SK-N-SH (cell line): ENCODE measurements around the gene PTPRG.

Source experiments
- CHD2 ChIP-seq: fragments of 150-350 bp; IDR thresholded peaks from 2 replicates; pipeline ENCODE4 v1.6.1; 2018; ENCODE audit warnings: low read length; ENCODE audit not compliant: partially characterized antibody
- EZH2phosphoT487 ChIP-seq: fragments of 200-600 bp; sonication (generic); IDR thresholded peaks from 2 replicates; pipeline ENCODE4 v1.6.1; 2017; ENCODE audit warnings: low read depth, mixed run types, mild to moderate bottlenecking, antibody characterized with exemption, moderate library complexity, borderline replicate concordance
- FOXM1 ChIP-seq: IDR thresholded peaks from 2 replicates; pipeline ENCODE4 v1.4.0; 2012; ENCODE audit warnings: low read depth, mild to moderate bottlenecking
- GABPA ChIP-seq: IDR thresholded peaks from 2 replicates; pipeline ENCODE4 v1.4.0; 2012; ENCODE audit warnings: low read depth, mild to moderate bottlenecking
- RAD21 ChIP-seq: IDR thresholded peaks from 2 replicates; pipeline ENCODE4 v1.6.1; 2012; ENCODE audit warnings: mild to moderate bottlenecking, low read length
- RCOR1 ChIP-seq: fragments of 150-350 bp; IDR thresholded peaks from 2 replicates; pipeline ENCODE4 v1.6.1; 2017; ENCODE audit warnings: antibody characterized with exemption, low read length
- SIN3A ChIP-seq: IDR thresholded peaks from 2 replicates; pipeline ENCODE4 v1.6.1; 2012; ENCODE audit warnings: low read depth, mild to moderate bottlenecking, low read length, moderate library complexity, borderline replicate concordance
- TEAD4 ChIP-seq: IDR thresholded peaks from 2 replicates; pipeline ENCODE4 v1.4.0; 2012; ENCODE audit warnings: mild to moderate bottlenecking, borderline replicate concordance; ENCODE audit not compliant: insufficient read depth
- YY1 ChIP-seq: IDR thresholded peaks from 2 replicates; pipeline ENCODE4 v1.4.0; 2012; ENCODE audit warnings: low read depth, mild to moderate bottlenecking
- TF ChIP-seq, protein P1 (sequence below): IDR thresholded peaks from 2 replicates; pipeline ENCODE4; 2012
- TF ChIP-seq, protein P2 (sequence below): fragments of 200-600 bp; sonication (generic); IDR thresholded peaks from 2 replicates; pipeline ENCODE4 v1.6.1; 2017; ENCODE audit warnings: antibody characterized with exemption, mild to moderate bottlenecking, moderate library complexity
- TF ChIP-seq, protein P3 (sequence below): IDR thresholded peaks from 2 replicates; pipeline ENCODE4 v1.4.0; 2012; ENCODE audit warnings: low read depth, borderline replicate concordance

DNA sequence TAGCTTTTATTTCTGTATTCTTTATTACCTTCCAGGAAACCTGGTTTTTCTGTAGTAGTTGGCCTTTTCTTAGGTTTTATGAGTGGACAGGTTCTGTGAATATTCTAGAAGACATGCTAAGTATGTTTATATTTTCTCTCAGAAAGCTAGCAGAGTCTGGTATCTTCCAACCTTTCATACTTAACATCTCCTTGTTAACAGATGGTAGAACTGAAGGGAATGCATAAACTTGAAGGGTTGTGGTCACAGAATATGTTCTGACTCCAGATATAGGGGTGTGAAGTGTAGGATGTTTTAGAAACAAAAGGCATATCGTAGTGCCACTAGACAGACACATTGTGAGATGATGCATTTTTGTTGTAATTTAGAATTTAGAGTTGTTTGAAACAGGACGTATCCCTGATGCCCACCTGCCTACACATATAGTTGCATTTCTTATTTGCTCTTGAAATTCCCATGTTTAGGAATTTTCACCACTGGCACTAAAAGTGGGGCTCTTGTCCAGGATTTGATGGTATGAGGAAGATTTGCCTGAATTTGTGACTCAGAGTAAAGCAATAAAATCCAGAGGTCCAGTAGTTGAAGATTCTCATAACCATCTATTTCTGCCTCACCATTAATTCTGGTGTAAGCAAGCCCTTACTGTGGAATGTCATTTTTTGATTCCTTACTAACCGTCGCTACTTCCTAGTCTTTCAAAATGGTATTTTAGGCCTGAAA lies 537.4 kb downstream of the PTPRG start:
- TF ChIP-seq, protein P1, sequence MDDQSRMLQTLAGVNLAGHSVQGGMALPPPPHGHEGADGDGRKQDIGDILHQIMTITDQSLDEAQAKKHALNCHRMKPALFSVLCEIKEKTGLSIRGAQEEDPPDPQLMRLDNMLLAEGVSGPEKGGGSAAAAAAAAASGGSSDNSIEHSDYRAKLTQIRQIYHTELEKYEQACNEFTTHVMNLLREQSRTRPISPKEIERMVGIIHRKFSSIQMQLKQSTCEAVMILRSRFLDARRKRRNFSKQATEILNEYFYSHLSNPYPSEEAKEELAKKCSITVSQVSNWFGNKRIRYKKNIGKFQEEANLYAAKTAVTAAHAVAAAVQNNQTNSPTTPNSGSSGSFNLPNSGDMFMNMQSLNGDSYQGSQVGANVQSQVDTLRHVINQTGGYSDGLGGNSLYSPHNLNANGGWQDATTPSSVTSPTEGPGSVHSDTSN: no peak
- TF ChIP-seq RAD21 (no peak), CHD2 (no peak), RCOR1 (no peak), TEAD4 (no peak), GABPA (no peak), EZH2phosphoT487 (no peak), FOXM1 (no peak), SIN3A (no peak), YY1 (no peak)
- TF ChIP-seq, protein P2, sequence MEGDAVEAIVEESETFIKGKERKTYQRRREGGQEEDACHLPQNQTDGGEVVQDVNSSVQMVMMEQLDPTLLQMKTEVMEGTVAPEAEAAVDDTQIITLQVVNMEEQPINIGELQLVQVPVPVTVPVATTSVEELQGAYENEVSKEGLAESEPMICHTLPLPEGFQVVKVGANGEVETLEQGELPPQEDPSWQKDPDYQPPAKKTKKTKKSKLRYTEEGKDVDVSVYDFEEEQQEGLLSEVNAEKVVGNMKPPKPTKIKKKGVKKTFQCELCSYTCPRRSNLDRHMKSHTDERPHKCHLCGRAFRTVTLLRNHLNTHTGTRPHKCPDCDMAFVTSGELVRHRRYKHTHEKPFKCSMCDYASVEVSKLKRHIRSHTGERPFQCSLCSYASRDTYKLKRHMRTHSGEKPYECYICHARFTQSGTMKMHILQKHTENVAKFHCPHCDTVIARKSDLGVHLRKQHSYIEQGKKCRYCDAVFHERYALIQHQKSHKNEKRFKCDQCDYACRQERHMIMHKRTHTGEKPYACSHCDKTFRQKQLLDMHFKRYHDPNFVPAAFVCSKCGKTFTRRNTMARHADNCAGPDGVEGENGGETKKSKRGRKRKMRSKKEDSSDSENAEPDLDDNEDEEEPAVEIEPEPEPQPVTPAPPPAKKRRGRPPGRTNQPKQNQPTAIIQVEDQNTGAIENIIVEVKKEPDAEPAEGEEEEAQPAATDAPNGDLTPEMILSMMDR: no peak
- TF ChIP-seq, protein P3, sequence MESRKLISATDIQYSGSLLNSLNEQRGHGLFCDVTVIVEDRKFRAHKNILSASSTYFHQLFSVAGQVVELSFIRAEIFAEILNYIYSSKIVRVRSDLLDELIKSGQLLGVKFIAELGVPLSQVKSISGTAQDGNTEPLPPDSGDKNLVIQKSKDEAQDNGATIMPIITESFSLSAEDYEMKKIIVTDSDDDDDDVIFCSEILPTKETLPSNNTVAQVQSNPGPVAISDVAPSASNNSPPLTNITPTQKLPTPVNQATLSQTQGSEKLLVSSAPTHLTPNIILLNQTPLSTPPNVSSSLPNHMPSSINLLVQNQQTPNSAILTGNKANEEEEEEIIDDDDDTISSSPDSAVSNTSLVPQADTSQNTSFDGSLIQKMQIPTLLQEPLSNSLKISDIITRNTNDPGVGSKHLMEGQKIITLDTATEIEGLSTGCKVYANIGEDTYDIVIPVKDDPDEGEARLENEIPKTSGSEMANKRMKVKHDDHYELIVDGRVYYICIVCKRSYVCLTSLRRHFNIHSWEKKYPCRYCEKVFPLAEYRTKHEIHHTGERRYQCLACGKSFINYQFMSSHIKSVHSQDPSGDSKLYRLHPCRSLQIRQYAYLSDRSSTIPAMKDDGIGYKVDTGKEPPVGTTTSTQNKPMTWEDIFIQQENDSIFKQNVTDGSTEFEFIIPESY: no peak
